H1 (cell line): Measurements from ENCODE around the gene ATP1A3. TPM values are rescaled to one million over a fixed set of nuclear protein-coding genes. Genes with fewer than 3 reads are reported as not detected.

ENCODE experiments used
- BACH1 ChIP-seq: IDR thresholded peaks from 2 replicates; pipeline ENCODE4 v1.6.1; 2012; ENCODE audit warnings: low read length, improper control_type of control experiment
- CEBPB ChIP-seq: IDR thresholded peaks from 2 replicates; pipeline ENCODE4 v1.6.1; 2012; ENCODE audit warnings: low read depth, low read length
- CREB1 ChIP-seq: IDR thresholded peaks from 2 replicates; pipeline ENCODE4 v1.6.1; 2012; ENCODE audit warnings: inconsistent platforms
- EZH2 ChIP-seq: fragments of 200-600 bp; sonication (generic); IDR thresholded peaks from 2 replicates; pipeline ENCODE4 v1.7.1; 2012; ENCODE audit warnings: low read depth, mild to moderate bottlenecking, moderate library complexity, low read length, inconsistent platforms; ENCODE audit not compliant: severe bottlenecking
- FOSL1 ChIP-seq: IDR thresholded peaks from 2 replicates; pipeline ENCODE4 v1.6.1; 2011; ENCODE audit warnings: mild to moderate bottlenecking, low read depth, low read length, moderate library complexity; ENCODE audit not compliant: insufficient read depth
- KDM4A ChIP-seq: IDR thresholded peaks from one replicate; pipeline ENCODE4 v1.7.1; 2012; ENCODE audit warnings: low read depth, mild to moderate bottlenecking, moderate library complexity, low read length, inconsistent platforms; ENCODE audit not compliant: severe bottlenecking
- PHF8 ChIP-seq: fragments of 200-600 bp; sonication (generic); conservative IDR thresholded peaks from 2 replicates; pipeline ENCODE4 v1.7.1; 2012; ENCODE audit warnings: low read depth, mild to moderate bottlenecking, inconsistent platforms, low read length, moderate library complexity
- POLR2A ChIP-seq, 2 experiments: IDR thresholded peaks; 1 replicate in 1 of 2; 2 replicates in 1 of 2; pipeline ENCODE4 v1.6.1; 2011; ENCODE audit warnings: low read depth in 2 of 2, low read length in 2 of 2, mild to moderate bottlenecking in 2 of 2; ENCODE audit errors: control extremely low read depth in 1 of 2
- POLR2AphosphoS5 ChIP-seq: IDR thresholded peaks from 2 replicates; pipeline ENCODE4 v1.6.1; 2011; ENCODE audit warnings: low read depth, low read length
- TBP ChIP-seq: IDR thresholded peaks from 2 replicates; pipeline ENCODE4 v1.6.1; 2011; ENCODE audit warnings: low read depth, low read length, improper control_type of control experiment
- polyA plus RNA-seq, 7 experiments: library from polyadenylated mRNA; depleted of rRNA in 3 of 7; stranded (reverse) in 5 of 7; unstranded in 2 of 7; fragments of >200 nt in 5 of 7; fragments of 200-250 nt in 2 of 7; gene quantifications; 1 replicate in 5 of 7; 2 replicates in 1 of 7; 4 replicates in 1 of 7; pipeline versions ENCODE4 v1.2.1 to v1.2.3, GENCODE V29; 2011 to 2013; ENCODE audit warnings: missing spikeins in 2 of 7, mixed read lengths in 2 of 7
- total RNA-seq: library from RNA; stranded (reverse); fragmentation: NEBNext Ultra II Directional; extraction: Animal tissue kit (Norgen Biotek cat#: 25700); gene quantifications from 2 replicates; pipeline ENCODE4 v1.2.1, GENCODE V29; 2021
- TF ChIP-seq, protein P1 (sequence below): IDR thresholded peaks from 2 replicates; pipeline ENCODE4 v1.6.1; 2012; ENCODE audit warnings: inconsistent platforms

The ATP1A3 gene
- total and polyA plus RNA-seq, 2 of the 8 experiments (the other 6 are each of a cell fraction or from before 2014, with no cell fraction given) = 11.1 to 41.2 TPM

DNA sequence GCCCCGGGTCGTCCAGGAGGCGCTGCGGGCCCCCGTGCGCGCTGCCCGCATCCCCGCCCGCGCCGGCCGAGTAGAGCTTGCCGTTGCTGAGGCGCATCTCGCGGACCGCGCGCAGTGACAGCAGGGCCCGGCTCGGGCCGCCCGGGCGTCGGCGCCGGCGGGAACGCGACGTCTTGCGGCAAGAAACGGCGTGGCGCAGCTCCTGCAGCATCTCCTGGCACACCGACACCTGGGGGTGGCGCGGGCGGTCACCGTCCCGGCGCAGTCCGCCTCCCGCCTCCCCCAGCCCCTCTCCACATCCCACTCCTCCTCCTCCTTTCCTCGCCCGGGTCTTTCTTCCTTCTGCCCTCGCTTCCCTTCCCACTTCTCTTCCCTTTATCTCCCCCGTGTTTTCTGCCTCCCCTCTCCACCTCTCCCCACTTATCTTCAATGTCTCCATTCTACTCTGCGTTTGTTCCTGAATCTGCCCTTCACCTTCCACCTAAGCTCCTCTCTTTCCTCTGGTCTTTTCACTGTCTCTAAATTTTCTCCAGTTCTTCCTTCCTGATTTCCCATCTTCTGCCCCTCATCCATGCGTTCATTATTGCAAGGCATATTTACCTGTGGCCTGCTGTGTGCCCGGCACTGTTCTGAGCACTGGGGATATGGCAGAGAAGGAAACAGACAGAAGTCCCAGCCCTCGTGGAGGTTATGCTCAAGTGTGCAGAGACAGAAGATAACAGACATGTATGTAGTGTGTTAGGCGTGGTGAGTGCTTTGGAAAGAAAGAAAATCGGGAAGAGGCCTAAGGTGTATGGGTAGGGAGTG is 5.2 kb upstream of the ATP1A3 start (continued):
- TF ChIP-seq, protein P1, sequence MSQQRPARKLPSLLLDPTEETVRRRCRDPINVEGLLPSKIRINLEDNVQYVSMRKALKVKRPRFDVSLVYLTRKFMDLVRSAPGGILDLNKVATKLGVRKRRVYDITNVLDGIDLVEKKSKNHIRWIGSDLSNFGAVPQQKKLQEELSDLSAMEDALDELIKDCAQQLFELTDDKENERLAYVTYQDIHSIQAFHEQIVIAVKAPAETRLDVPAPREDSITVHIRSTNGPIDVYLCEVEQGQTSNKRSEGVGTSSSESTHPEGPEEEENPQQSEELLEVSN = peak; percentile 78
- TF ChIP-seq POLR2AphosphoS5 (0 out of 2 replicates have a peak, but pooled peaks have one; percentile 3), PHF8 (no peak), TBP (0 out of 2 replicates have a peak, but pooled peaks have one; percentile 16), CEBPB (no peak), FOSL1 (no peak), KDM4A (no peak), POLR2A (IDR thresholded peaks at IDR 0.05; ENCODE audit: control extremely low read depth in 1 of 2, low read depth in 2 of 2, low read length in 2 of 2) (no peak), EZH2 (peak; percentile 56), CREB1 (peak; percentile 38; the same call in 1 of the 2 replicates), BACH1 (no peak)
